Mucosa of gallbladder (tissue), 1 donor: ENCODE data around the gene CLDN18. TPM values are rescaled to one million over a fixed set of nuclear protein-coding genes. Genes with fewer than 3 reads are reported as not detected.

Experiments
- DNase-seq: peaks from one replicate; pipeline ENCODE4 v3.0.0-alpha.2; 2020; ENCODE audit warnings: low spot score
- total RNA-seq: library from RNA; stranded (reverse); gene quantifications from one replicate; pipeline ENCODE4 v1.2.1, GENCODE V29; 2021
- donor health status: DM: no; HTN: no; CAD: no.

The CLDN18 gene
- 6.7 TPM for total RNA-seq

DNA sequence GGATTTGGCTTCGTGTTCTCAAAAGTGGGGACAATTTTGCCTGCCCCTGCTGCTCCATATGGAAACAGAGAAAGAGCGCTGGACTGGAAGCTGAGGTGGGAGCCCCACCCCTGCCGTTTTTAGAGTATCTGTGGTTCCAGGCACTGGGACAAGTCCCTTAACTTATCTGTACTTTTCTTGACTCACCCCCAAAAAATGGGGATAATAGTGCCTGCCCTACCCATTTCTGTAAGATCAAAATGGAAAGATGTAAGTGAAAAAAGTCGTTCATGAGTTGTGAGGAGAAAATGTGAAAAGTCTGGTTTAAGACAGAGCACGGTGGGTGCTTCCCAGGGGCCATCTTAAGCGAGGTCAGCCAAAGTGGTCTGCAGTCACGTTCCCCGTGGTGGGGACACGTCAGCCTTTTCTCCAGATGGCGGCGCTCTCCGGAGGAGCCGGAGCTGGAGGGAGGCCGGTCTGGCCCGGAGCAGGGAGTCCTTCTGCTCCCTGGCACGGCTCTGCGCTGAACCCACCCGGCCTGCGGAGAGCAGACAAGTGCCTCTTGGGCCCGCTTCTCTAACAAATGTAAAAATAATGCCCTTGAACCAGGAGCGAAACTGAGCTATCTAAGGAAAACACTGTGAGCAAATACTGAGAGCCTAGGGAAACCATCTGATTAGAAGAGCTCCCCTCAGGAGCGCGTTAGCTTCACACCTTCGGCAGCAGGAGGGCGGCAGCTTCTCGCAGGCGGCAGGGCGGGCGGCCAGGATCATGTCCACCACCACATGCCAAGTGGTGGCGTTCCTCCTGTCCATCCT is at the start of gene CLDN18:
Gene CLDN18, plus strand, starts transcription at position 690 of the 797 bp plus-strand sequence. Its CDS starts 61 bp downstream, at position 751.
- no peak for DNase-seq

- no peak for DNase-seq
These were observed 47.7 kb upstream of the CLDN18 start for GRCh38 chr3:137962251-137962650.

DNA sequence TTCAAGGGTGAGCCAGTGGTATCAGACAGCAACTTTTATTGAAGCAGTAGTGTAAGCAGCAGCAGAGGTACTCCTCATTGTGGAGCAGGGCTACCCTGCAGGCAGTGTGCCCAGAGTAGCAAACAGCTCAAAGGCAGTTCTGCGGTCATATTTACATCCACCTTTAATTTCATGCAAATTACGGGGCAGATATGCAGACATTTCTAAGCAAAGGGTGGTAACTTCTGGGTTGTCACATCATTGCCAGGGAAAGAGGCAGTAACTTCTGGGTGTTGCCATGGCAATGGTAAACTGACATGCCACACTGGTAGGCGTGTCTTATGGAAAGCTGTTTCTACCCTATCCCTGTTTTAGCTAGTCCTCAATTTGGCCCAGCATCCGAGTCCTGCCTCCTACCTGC is 46.5 kb upstream of the CLDN18 start:
- no peak for DNase-seq

GRCh38 chr3:137970914-137971831 is 38.8 kb upstream of the CLDN18 start:
- peak; percentile 79 for DNase-seq

GRCh38 chr3:137972396-137972795 is 37.6 kb upstream of the CLDN18 start:
- DNase-seq: no peak

- no peak for DNase-seq
These were observed 31.6 kb upstream of the CLDN18 start for GRCh38 chr3:137978328-137978727.

- no peak for DNase-seq
These were observed 22.2 kb upstream of the CLDN18 start for GRCh38 chr3:137987723-137988122.

- peak; percentile 59 for DNase-seq
These were observed 21.8 kb upstream of the CLDN18 start for GRCh38 chr3:137988152-137988551.

DNA sequence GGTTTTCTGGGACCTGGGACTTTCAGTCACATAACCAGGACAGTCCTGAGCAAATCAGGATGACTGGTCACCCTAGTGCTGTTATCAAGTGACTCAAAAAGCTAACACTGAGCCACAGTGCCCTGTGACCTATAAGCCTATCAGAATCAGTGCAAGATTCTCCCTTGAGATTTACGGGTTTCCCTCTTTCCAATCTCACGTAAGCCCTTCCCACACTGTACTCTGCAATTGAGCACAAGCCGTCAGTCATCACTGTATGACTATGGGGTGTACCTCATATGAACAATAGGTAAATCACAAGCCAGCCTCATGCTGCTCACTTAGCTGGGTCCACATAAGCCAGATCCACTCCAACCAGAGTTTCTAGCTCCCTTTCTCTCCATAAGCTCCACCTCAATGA is 21.0 kb upstream of the CLDN18 start:
- DNase-seq: no peak

- DNase-seq: no peak
These were observed 19.5 kb upstream of the CLDN18 start for GRCh38 chr3:137990427-137990826.

DNA sequence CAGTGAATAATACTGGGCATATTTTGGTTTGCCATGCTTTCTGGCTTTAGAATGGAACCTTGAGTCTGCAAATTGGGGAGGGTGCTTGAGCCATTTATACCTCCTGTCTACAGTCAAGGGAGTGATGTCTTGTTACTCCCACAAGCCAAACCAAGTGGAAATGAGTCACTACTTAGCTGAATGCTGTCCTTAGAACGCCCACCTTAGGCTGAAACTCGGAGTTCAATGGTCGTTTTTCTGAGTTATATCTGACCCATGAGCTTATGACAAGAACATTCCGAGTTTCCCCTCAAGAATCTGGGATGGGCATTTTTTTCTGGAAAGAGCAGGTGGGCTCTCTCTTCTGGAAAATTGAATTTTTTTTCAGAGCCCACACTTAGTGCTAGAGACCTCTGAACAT is 17.4 kb upstream of the CLDN18 start:
- DNase-seq: no peak

GRCh38 chr3:137998121-137999042 is 11.6 kb upstream of the CLDN18 start:
- no peak for DNase-seq

DNA sequence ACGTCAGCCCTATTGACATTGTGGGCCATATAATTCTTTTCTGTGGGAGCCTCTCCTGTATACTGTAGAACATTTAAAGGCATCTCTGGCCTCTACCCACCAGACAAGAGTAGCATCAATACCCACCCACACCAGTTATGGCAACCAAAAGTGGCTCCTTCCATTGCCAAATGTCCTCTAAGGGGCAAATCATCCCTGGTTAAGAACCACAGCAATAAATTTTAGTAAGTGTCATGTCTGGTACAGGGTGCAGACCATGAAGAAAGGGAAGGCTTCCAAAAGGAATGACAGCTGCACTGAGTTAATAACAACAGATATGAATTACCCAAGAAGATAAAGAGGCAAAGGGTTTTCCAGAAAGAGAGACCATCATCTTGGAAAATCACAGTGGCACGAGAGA is 6.9 kb upstream of the CLDN18 start:
- no peak for DNase-seq

GRCh38 chr3:138005627-138006026 is 4.3 kb upstream of the CLDN18 start:
- DNase-seq: no peak

- DNase-seq: no peak
These were observed 2.1 kb upstream of the CLDN18 start for GRCh38 chr3:138007898-138008297.

DNA sequence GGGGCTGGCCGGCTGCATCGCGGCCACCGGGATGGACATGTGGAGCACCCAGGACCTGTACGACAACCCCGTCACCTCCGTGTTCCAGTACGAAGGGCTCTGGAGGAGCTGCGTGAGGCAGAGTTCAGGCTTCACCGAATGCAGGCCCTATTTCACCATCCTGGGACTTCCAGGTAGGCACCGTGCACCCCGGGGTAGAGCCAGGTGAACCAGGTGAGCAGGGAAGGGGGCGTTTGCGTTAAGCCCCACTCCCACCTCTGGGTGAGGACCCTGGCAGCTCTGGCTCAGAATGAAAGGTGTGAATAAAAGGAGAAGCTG is 267 bp downstream of the CLDN18 start:
- DNase-seq: no peak

GRCh38 chr3:138011722-138012121 is 1.8 kb downstream of the CLDN18 start:
- DNase-seq: no peak

- DNase-seq: no peak
These were observed 2.6 kb downstream of the CLDN18 start for GRCh38 chr3:138012526-138012925.

DNA sequence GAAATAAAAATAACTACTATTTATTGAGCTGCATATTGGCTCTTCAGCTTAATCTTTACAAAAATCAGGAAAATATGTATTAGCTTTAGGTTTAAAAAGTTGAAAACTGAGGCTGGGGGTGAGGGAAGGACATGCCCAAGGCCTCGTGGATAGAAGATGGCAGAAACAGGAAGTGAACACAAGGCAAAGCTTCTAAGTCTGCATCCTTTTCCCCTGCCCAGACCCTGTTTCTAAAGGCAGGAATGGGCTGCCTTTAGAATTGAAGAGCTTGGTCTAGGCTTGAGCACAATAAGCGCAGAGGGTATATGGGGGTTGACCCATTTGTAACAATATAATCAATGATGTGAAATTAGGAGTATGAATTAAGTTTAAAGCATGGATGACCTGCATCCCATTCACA is 6.1 kb downstream of the CLDN18 start:
- DNase-seq: no peak

GRCh38 chr3:138019281-138020069 is 9.5 kb downstream of the CLDN18 start:
- peak; percentile 33 for DNase-seq

DNA sequence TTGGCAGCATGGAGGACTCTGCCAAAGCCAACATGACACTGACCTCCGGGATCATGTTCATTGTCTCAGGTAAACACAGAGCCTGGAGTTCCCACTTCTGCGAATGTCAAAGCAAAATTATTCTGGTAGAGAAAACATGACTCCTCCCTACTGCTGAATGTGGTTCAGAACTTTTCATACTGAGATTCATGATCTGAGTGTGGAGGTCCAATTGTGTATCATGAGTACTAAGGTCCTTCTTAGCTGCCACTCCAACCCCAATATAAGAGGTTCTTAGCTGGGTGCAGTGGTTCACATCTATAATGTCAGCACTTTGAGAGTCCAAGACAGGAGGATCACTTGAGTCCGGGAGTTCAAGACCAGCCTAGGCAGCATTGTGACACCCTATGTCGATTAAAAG is 13.8 kb downstream of the CLDN18 start:
- peak; percentile 42 for DNase-seq
